OCI-LY1 (cell line): ENCODE data around the gene ERP29.

Experiments used
- H2AFZ ChIP-seq: fragments of 200-600 bp; sonication (generic), shearing (Covaris generic); 2 replicates; pipeline ENCODE4 v1.6.0; 2014; ENCODE audit warnings: antibody characterized with exemption, mild to moderate bottlenecking, low read length
- H3F3A ChIP-seq: fragments of 200-600 bp; sonication (generic), shearing (Covaris generic); 2 replicates; pipeline ENCODE4 v1.6.0; 2014; ENCODE audit warnings: mild to moderate bottlenecking, antibody characterized with exemption, low read length, moderate library complexity; ENCODE audit not compliant: insufficient read depth
- H3K27ac ChIP-seq: fragments of 200-600 bp; sonication (generic); 2 replicates; pipeline ENCODE4 v1.5.1; 2014; ENCODE audit warnings: low read length, mixed run types, mild to moderate bottlenecking, low read depth; ENCODE audit not compliant: poor library complexity, severe bottlenecking
- H3K27me3 ChIP-seq: fragments of 200-600 bp; sonication (generic); 2 replicates; pipeline ENCODE4 v1.6.0; 2014; ENCODE audit warnings: antibody characterized with exemption, mild to moderate bottlenecking, low read length, moderate library complexity; ENCODE audit not compliant: insufficient read depth
- H3K36me3 ChIP-seq: fragments of 200-600 bp; sonication (generic); 2 replicates; pipeline ENCODE4 v1.6.1; 2014; ENCODE audit warnings: mild to moderate bottlenecking, antibody characterized with exemption, low read length, moderate library complexity, mixed read lengths; ENCODE audit not compliant: insufficient read depth
- H3K4me1 ChIP-seq: fragments of 200-600 bp; sonication (generic); 2 replicates; pipeline ENCODE4 v1.5.1; 2014; ENCODE audit warnings: mild to moderate bottlenecking, low read length, moderate library complexity; ENCODE audit not compliant: insufficient read depth, severe bottlenecking
- H3K4me2 ChIP-seq: fragments of 200-600 bp; sonication (generic), shearing (Covaris generic); 2 replicates; pipeline ENCODE4 v1.6.1; 2014; ENCODE audit warnings: low read length
- H3K4me3 ChIP-seq: fragments of 200-600 bp; sonication (generic); 2 replicates; pipeline ENCODE4 v1.5.1; 2014; ENCODE audit warnings: low read length, low read depth, mild to moderate bottlenecking, mixed read lengths; ENCODE audit not compliant: poor library complexity, severe bottlenecking
- H3K79me2 ChIP-seq: fragments of 200-600 bp; shearing (Covaris generic); 2 replicates; pipeline ENCODE4 v1.6.1; 2016; ENCODE audit warnings: mixed run types, low read length, mixed read lengths; ENCODE audit not compliant: insufficient read depth
- H3K9ac ChIP-seq: fragments of 200-600 bp; sonication (generic), shearing (Covaris generic); 2 replicates; pipeline ENCODE4 v1.6.1; 2014; ENCODE audit warnings: mild to moderate bottlenecking, low read length, mixed read lengths
- H3K9me2 ChIP-seq: fragments of 200-600 bp; sonication (generic), shearing (Covaris generic); 2 replicates; pipeline ENCODE4 v1.6.1; 2014; ENCODE audit warnings: low read depth, mild to moderate bottlenecking, low read length, mixed read lengths
- H3K9me3 ChIP-seq: fragments of 200-600 bp; shearing (Covaris generic); 2 replicates; pipeline ENCODE4 v1.6.1; 2014; ENCODE audit warnings: low read length, mixed read lengths
- H4K20me1 ChIP-seq: fragments of 200-600 bp; sonication (generic), shearing (Covaris generic); 2 replicates; pipeline ENCODE4 v1.6.0; 2016; ENCODE audit warnings: mild to moderate bottlenecking, low read length; ENCODE audit not compliant: insufficient read depth
- CTCF ChIP-seq: fragments of 200-600 bp; sonication (generic), shearing (Covaris generic); IDR thresholded peaks from 2 replicates; pipeline ENCODE4 v1.5.1; 2017; ENCODE audit warnings: mild to moderate bottlenecking, antibody characterized with exemption, low read length, moderate library complexity, mixed read lengths
- EZH2 ChIP-seq: fragments of 200-600 bp; sonication (generic), shearing (Covaris generic); IDR thresholded peaks from 2 replicates; pipeline ENCODE4 v1.8.0; 2017; ENCODE audit warnings: borderline replicate concordance, mixed run types, mild to moderate bottlenecking, antibody characterized with exemption, low read length, moderate library complexity, mixed read lengths

ERP29 gene

GRCh38 chr12:112049351-112049750, 36.1 kb downstream of the ERP29 start:
- H3F3A ChIP-seq: no peaks in the 10 kb centered on the region
- H3K9ac ChIP-seq: no peak overlapping the region
- no peaks in the 10 kb centered on the region for H3K79me2 ChIP-seq
- no peaks in the 10 kb centered on the region for H4K20me1 ChIP-seq
- no peaks in the 10 kb centered on the region for H3K9me3 ChIP-seq
- H3K9me2 ChIP-seq: no peaks in the 10 kb centered on the region
- no peak overlapping the region for H2AFZ ChIP-seq
- H3K27me3 ChIP-seq: no peaks in the 10 kb centered on the region
- no peak for TF ChIP-seq EZH2
- TF ChIP-seq CTCF: no peak
- H3K4me2 ChIP-seq: no peak overlapping the region
- H3K4me1 ChIP-seq: no peaks in the 10 kb centered on the region
- H3K27ac ChIP-seq: no peak overlapping the region
- H3K36me3 ChIP-seq: peaks cover 98% of the 10 kb centered on the region
- H3K4me3 ChIP-seq: no peak overlapping the region

- no peak overlapping the region for H2AFZ ChIP-seq
These were observed 47.9 kb downstream of the ERP29 start for GRCh38 chr12:112061137-112061536.

GRCh38 chr12:112063273-112063672, 50.0 kb downstream of the ERP29 start:
- peaks cover 88% of the 10 kb centered on the region for H3K36me3 ChIP-seq
- no peak for TF ChIP-seq CTCF
- no peak for TF ChIP-seq EZH2
- no peak overlapping the region for H3K9ac ChIP-seq
- H3K79me2 ChIP-seq: no peaks in the 10 kb centered on the region
- no peaks in the 10 kb centered on the region for H3K4me1 ChIP-seq
- H3K4me3 ChIP-seq: no peak overlapping the region
- H3F3A ChIP-seq: no peaks in the 10 kb centered on the region
- no peak overlapping the region for H2AFZ ChIP-seq
- H3K27ac ChIP-seq: no peak overlapping the region
- no peaks in the 10 kb centered on the region for H3K9me3 ChIP-seq
- no peak overlapping the region for H3K4me2 ChIP-seq
- no peaks in the 10 kb centered on the region for H4K20me1 ChIP-seq
- no peaks in the 10 kb centered on the region for H3K9me2 ChIP-seq
- H3K27me3 ChIP-seq: no peaks in the 10 kb centered on the region

More at GRCh38 chr12:112061137-112061536, 47.9 kb downstream of the ERP29 start:
- H3K4me1 ChIP-seq: no peaks in the 10 kb centered on the region
- H3K4me3 ChIP-seq: no peak overlapping the region
- no peak overlapping the region for H3K4me2 ChIP-seq
- no peaks in the 10 kb centered on the region for H3F3A ChIP-seq
- H3K9ac ChIP-seq: no peak overlapping the region
- no peak overlapping the region for H3K27ac ChIP-seq
- peaks cover 84% of the 10 kb centered on the region for H3K36me3 ChIP-seq
- no peaks in the 10 kb centered on the region for H3K79me2 ChIP-seq
- no peaks in the 10 kb centered on the region for H3K27me3 ChIP-seq
- H3K9me3 ChIP-seq: no peaks in the 10 kb centered on the region
- no peaks in the 10 kb centered on the region for H3K9me2 ChIP-seq
- TF ChIP-seq EZH2: no peak
- no peak for TF ChIP-seq CTCF
- no peaks in the 10 kb centered on the region for H4K20me1 ChIP-seq
